CD14-positive monocyte (primary cell): ENCODE data around the gene UGT1A5. TPM values are rescaled to one million over a fixed set of nuclear protein-coding genes. Genes with fewer than 3 reads are reported as not detected.

ENCODE experiments used
- DNase-seq, 3 donors: peaks; one replicate each; pipeline ENCODE4 v3.0.0-alpha.2; 2011 to 2022
- H2AFZ ChIP-seq: 2 replicates; pipeline ENCODE4 v1.6.0; 2012; ENCODE audit warnings: mild to moderate bottlenecking, low read depth, low read length, inconsistent platforms; ENCODE audit not compliant: insufficient read depth, poor library complexity, severe bottlenecking
- H3K27ac ChIP-seq, 2 donors: 1 replicate in 1 of 2; 2 replicates in 1 of 2; pipeline ENCODE4 v1.5.1; 2012 to 2013; ENCODE audit warnings: low read length in 2 of 2, control low read depth in 1 of 2, inconsistent platforms in 1 of 2, low read depth in 1 of 2, mild to moderate bottlenecking in 1 of 2
- H3K27me3 ChIP-seq, 2 donors: one replicate each; pipeline versions ENCODE4 v1.6.0 to v1.6.1; 2011 to 2013; ENCODE audit warnings: low read length in 2 of 2; ENCODE audit not compliant: control insufficient read depth in 2 of 2, insufficient read depth in 2 of 2
- H3K36me3 ChIP-seq, 2 donors: replicated peaks in 1 of 2; 1 replicate in 1 of 2; 2 replicates in 1 of 2; pipeline versions ENCODE4 v1.5.1 to v1.6.1; 2012 to 2013; ENCODE audit warnings: low read length in 2 of 2, control low read depth in 1 of 2, inconsistent platforms in 1 of 2, mild to moderate bottlenecking in 1 of 2; ENCODE audit not compliant: insufficient read depth in 2 of 2, control insufficient read depth in 1 of 2
- H3K4me1 ChIP-seq, 2 donors: 1 replicate in 1 of 2; 2 replicates in 1 of 2; pipeline versions ENCODE4 v1.5.1 to v1.6.1; 2012 to 2013; ENCODE audit warnings: low read length in 2 of 2, control low read depth in 1 of 2, inconsistent platforms in 1 of 2, mild to moderate bottlenecking in 1 of 2, moderate library complexity in 1 of 2; ENCODE audit not compliant: insufficient read depth in 2 of 2, control insufficient read depth in 1 of 2
- H3K4me2 ChIP-seq: replicated peaks from 2 replicates; pipeline ENCODE3; 2012; ENCODE audit warnings: low read length, moderate library complexity, mild to moderate bottlenecking; ENCODE audit not compliant: poor library complexity, severe bottlenecking; ENCODE audit errors: extremely low read depth
- H3K4me3 ChIP-seq, 3 experiments: fragments of 200-600 bp in 1 of 3; sonication (generic) in 1 of 3; replicated peaks in 1 of 3; 1 replicate in 2 of 3; 2 replicates in 1 of 3; pipeline ENCODE4 v1.5.1; 2011 to 2013; ENCODE audit warnings: low read length in 3 of 3, mild to moderate bottlenecking in 3 of 3, control low read depth in 2 of 3, low read depth in 2 of 3, inconsistent platforms in 1 of 3, moderate library complexity in 1 of 3
- H3K79me2 ChIP-seq: 2 replicates; pipeline ENCODE4 v1.6.0; 2012; ENCODE audit warnings: mild to moderate bottlenecking, control low read depth, inconsistent platforms, low read length, moderate library complexity; ENCODE audit not compliant: insufficient read depth
- H3K9ac ChIP-seq: 2 replicates; pipeline ENCODE4 v1.6.0; 2017; ENCODE audit warnings: low read length, mild to moderate bottlenecking; ENCODE audit not compliant: insufficient read depth, poor library complexity, severe bottlenecking
- H3K9me3 ChIP-seq, 2 donors: replicated peaks in 1 of 2; 1 replicate in 1 of 2; 2 replicates in 1 of 2; pipeline versions ENCODE4 v1.5.1 to v1.6.1; 2012 to 2013; ENCODE audit warnings: low read length in 2 of 2, control low read depth in 1 of 2; ENCODE audit not compliant: control insufficient read depth in 1 of 2, insufficient read depth in 1 of 2
- H4K20me1 ChIP-seq: 2 replicates; pipeline ENCODE4 v1.6.0; 2012; ENCODE audit warnings: mild to moderate bottlenecking, low read length, control low read depth, moderate library complexity; ENCODE audit not compliant: insufficient read depth
- H3K27ac Mint-ChIP-seq, 7 donors: one replicate each; pipeline ENCODE4 v1.8.0; 2020; ENCODE audit warnings: mild to moderate bottlenecking in 7 of 7, mixed read lengths in 7 of 7, moderate library complexity in 6 of 7, inconsistent platforms in 2 of 7
- H3K27me3 Mint-ChIP-seq, 3 donors: one replicate each; pipeline ENCODE4 v1.8.0; 2021 to 2022; ENCODE audit warnings: low read depth in 3 of 3, mild to moderate bottlenecking in 3 of 3, mixed read lengths in 3 of 3, moderate library complexity in 3 of 3, inconsistent platforms in 1 of 3
- H3K36me3 Mint-ChIP-seq, 2 donors: one replicate each; pipeline ENCODE4 v1.8.0; 2020; ENCODE audit warnings: mixed read lengths in 2 of 2, inconsistent platforms in 1 of 2, mild to moderate bottlenecking in 1 of 2
- H3K4me1 Mint-ChIP-seq: one replicate; pipeline ENCODE4 v1.8.0; 2020; ENCODE audit warnings: mild to moderate bottlenecking, mixed read lengths
- H3K4me3 Mint-ChIP-seq, 2 donors: one replicate each; pipeline ENCODE4 v1.8.0; 2020; ENCODE audit warnings: mild to moderate bottlenecking in 2 of 2, mixed read lengths in 2 of 2, moderate library complexity in 1 of 2
- H3K9me3 Mint-ChIP-seq, 7 donors: one replicate each; pipeline ENCODE4 v1.8.0; 2020 to 2022; ENCODE audit warnings: mixed read lengths in 7 of 7, mild to moderate bottlenecking in 6 of 7, moderate library complexity in 6 of 7, inconsistent platforms in 2 of 7
- WGBS: methylation state at CpG from one replicate; pipeline ENCODE4 v1.1.5; 2013; ENCODE audit warnings: missing lambda C conversion rate; ENCODE audit not compliant: insufficient coverage; 5-methylcytosine and 5-hydroxymethylcytosine counted together
- intact Hi-C, 2 donors: fragments of 100-400 bp; cut with micrococcal nuclease; formaldehyde crosslinking; loops; one replicate each; pipeline versions ENCODE4 v1.15.0 to v1.15.1; 2023
- polyA plus RNA-seq, 3 donors: library from polyadenylated mRNA; depleted of rRNA in 1 of 3; unstranded in 2 of 3; stranded (reverse) in 1 of 3; fragments of 300-500 nt in 2 of 3; fragments of >200 nt in 1 of 3; fragmentation: Illumina TruSeq in 2 of 3; gene quantifications; 1 replicate in 2 of 3; 2 replicates in 1 of 3; pipeline ENCODE4 v1.2.3, GENCODE V29; 2012 to 2021
- TF ChIP-seq, protein P1 (sequence below): fragments of 200-600 bp; IDR thresholded peaks from one replicate; pipeline ENCODE4 v1.8.0; 2022; ENCODE audit warnings: antibody characterized with exemption, mild to moderate bottlenecking

The UGT1A5 gene
- polyA plus RNA-seq, 3 donors: not detected

DNA sequence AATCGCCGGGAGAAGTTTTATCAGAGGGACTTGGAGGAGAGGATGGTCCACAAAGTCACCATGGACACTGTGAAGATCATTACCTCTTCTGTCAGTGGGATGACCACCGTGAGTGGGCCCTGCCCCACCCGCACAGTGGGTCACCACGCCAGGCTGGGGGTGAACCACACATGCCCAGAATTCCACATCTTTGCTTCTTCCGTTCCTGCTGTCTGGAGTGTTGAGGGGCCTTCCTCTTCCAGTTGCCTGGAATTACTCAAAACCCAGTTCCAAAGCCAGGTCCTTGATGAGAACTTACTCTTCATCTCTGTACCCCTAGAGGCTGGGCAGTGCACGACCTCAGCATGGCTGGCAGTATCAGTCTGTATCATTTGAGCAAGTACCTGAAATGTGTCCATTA is 87.5 kb downstream of the UGT1A5 start:
- Histone ChIP-seq H3K4me2 (no peak overlapping the region), H2AFZ (no peak overlapping the region), H3K4me3 (no peak overlapping the region), H3K79me2 (no peaks in the 10 kb centered on the region), H3K9me3 (no peaks in the 10 kb centered on the region), H3K4me1 (no peaks in the 10 kb centered on the region), H3K27ac (no peak overlapping the region), H4K20me1 (no peaks in the 10 kb centered on the region), H3K9ac (no peak overlapping the region), H3K36me3 (no peaks in the 10 kb centered on the region), H3K27me3 (no peaks in the 10 kb centered on the region)
- WGBS: 90% methylated on average over 6 of the region's 7 CpGs
- Mint-ChIP-seq H3K27ac (peak overlapping the region in 1 of 7 donors; percentile 55), H3K36me3 (no peaks in the 10 kb centered on the region), H3K27me3 (peaks cover 3 to 10% (median 8%) of the 10 kb centered on the region in 3 donors), H3K9me3 (peaks cover 0 to 3% (median 0%) of the 10 kb centered on the region in 7 donors), H3K4me1 (no peaks in the 10 kb centered on the region), H3K4me3 (no peak overlapping the region)
- TF ChIP-seq, protein P1, sequence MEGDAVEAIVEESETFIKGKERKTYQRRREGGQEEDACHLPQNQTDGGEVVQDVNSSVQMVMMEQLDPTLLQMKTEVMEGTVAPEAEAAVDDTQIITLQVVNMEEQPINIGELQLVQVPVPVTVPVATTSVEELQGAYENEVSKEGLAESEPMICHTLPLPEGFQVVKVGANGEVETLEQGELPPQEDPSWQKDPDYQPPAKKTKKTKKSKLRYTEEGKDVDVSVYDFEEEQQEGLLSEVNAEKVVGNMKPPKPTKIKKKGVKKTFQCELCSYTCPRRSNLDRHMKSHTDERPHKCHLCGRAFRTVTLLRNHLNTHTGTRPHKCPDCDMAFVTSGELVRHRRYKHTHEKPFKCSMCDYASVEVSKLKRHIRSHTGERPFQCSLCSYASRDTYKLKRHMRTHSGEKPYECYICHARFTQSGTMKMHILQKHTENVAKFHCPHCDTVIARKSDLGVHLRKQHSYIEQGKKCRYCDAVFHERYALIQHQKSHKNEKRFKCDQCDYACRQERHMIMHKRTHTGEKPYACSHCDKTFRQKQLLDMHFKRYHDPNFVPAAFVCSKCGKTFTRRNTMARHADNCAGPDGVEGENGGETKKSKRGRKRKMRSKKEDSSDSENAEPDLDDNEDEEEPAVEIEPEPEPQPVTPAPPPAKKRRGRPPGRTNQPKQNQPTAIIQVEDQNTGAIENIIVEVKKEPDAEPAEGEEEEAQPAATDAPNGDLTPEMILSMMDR: no peak
- no peak for DNase-seq
- intact Hi-C loops: no loop called here

GRCh38 chr2:233801357-233802131 is 88.8 kb downstream of the UGT1A5 start:
- H3K9me3 Mint-ChIP-seq: peaks cover 0 to 3% (median 0%) of the 10 kb centered on the region in 7 donors
- Histone ChIP-seq H3K4me2 (no peak overlapping the region), H3K4me3 (no peak overlapping the region), H2AFZ (no peak overlapping the region), H3K27ac (no peak overlapping the region), H3K36me3 (no peaks in the 10 kb centered on the region), H3K4me1 (no peaks in the 10 kb centered on the region), H3K27me3 (no peaks in the 10 kb centered on the region), H3K9me3 (no peaks in the 10 kb centered on the region), H3K79me2 (no peaks in the 10 kb centered on the region), H4K20me1 (no peaks in the 10 kb centered on the region), H3K9ac (no peak overlapping the region)
- H3K36me3 Mint-ChIP-seq: no peaks in the 10 kb centered on the region
- WGBS: 100% methylated on average over 3 of the region's 9 CpGs
- TF ChIP-seq, protein P1: no peak
- no peak overlapping the region for H3K4me3 Mint-ChIP-seq
- peak overlapping the region in 1 of 7 donors; percentile 72 for H3K27ac Mint-ChIP-seq
- intact Hi-C loops: no loop called here
- DNase-seq: no peak
- H3K27me3 Mint-ChIP-seq: peaks cover 3 to 10% (median 8%) of the 10 kb centered on the region in 3 donors
- no peaks in the 10 kb centered on the region for H3K4me1 Mint-ChIP-seq
